ENCODE results near the gene HMGXB4.

DNA sequence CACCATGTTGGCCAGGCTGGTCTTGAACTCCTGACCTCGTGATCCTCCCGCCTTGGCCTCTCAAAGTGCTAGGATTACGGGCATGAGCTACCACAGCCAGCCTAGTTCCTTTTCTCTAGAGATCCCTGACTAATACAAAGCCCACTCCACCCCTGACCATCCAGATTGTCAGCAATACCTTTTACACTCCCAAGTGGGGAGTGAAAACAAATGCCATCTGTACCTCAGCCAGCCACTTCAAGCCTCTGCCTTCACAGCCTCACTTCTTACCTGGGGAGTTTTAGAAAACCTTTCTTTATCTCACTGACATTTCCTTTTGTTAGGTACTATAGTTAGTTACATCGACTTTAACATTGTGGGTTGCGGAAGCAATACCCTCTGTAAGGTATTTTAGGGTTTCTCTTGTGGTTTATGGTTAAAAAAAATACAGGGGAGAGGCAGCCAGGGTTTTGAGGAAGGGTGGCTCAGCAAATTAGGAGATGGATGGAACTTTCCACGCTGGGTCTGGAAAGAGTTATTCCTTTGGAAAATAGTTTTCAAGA lies 51.3 kb downstream of the HMGXB4 start:
- TF ChIP-seq, protein P1, sequence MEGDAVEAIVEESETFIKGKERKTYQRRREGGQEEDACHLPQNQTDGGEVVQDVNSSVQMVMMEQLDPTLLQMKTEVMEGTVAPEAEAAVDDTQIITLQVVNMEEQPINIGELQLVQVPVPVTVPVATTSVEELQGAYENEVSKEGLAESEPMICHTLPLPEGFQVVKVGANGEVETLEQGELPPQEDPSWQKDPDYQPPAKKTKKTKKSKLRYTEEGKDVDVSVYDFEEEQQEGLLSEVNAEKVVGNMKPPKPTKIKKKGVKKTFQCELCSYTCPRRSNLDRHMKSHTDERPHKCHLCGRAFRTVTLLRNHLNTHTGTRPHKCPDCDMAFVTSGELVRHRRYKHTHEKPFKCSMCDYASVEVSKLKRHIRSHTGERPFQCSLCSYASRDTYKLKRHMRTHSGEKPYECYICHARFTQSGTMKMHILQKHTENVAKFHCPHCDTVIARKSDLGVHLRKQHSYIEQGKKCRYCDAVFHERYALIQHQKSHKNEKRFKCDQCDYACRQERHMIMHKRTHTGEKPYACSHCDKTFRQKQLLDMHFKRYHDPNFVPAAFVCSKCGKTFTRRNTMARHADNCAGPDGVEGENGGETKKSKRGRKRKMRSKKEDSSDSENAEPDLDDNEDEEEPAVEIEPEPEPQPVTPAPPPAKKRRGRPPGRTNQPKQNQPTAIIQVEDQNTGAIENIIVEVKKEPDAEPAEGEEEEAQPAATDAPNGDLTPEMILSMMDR (IDR thresholded peaks at IDR 0.05), result no peak
- no peak for TF ChIP-seq POLR2A (IDR thresholded peaks at IDR 0.05)

Data from testis (tissue), 2 donors.